ENCODE measurements around the gene HMCN2.

HMCN2 gene

GRCh38 chr9:130471411-130472183 is 206.0 kb downstream of the HMCN2 start:
- no peak for DNase-seq (ENCODE audit: low spot score)

- no peak for DNase-seq (ENCODE audit: low spot score)
Observed at GRCh38 chr9:130472184-130472705, 206.7 kb downstream of the HMCN2 start.

- no peak for DNase-seq (ENCODE audit: low spot score)
Observed at GRCh38 chr9:130473009-130473408, 207.4 kb downstream of the HMCN2 start.

- no peak for DNase-seq (ENCODE audit: low spot score)
Observed at GRCh38 chr9:130473566-130473965, 208.0 kb downstream of the HMCN2 start.

GRCh38 chr9:130474106-130474505 is 208.5 kb downstream of the HMCN2 start:
- DNase-seq (ENCODE audit: low spot score), result no peak

- no peak for DNase-seq (ENCODE audit: low spot score)
Observed at GRCh38 chr9:130476151-130476730, 210.7 kb downstream of the HMCN2 start.

GRCh38 chr9:130477564-130477963 is 212.0 kb downstream of the HMCN2 start:
- no peak for DNase-seq (ENCODE audit: low spot score)

GRCh38 chr9:130478152-130478551 is 212.6 kb downstream of the HMCN2 start:
- no peak for DNase-seq (ENCODE audit: low spot score)

- DNase-seq (ENCODE audit: low spot score), result no peak
Observed at GRCh38 chr9:130478736-130479575, 213.4 kb downstream of the HMCN2 start.

- DNase-seq (ENCODE audit: low spot score), result no peak
Observed at GRCh38 chr9:130479587-130479986, 214.0 kb downstream of the HMCN2 start.

GRCh38 chr9:130480673-130481072 is 215.1 kb downstream of the HMCN2 start:
- DNase-seq (ENCODE audit: low spot score), result no peak

GRCh38 chr9:130482463-130482862 is 216.9 kb downstream of the HMCN2 start:
- no peak for DNase-seq (ENCODE audit: low spot score)

GRCh38 chr9:130483371-130483971 is 217.9 kb downstream of the HMCN2 start:
- no peak for DNase-seq (ENCODE audit: low spot score)

All from CD4-positive, alpha-beta T cell treated with Interleukin-6 at 100 ng/mL for 8 hours (primary cell).